Activated naive CD4-positive, alpha-beta T cell (primary cell): Measurements from ENCODE around the gene TNS4.

Source experiments
- DNase-seq, 4 experiments: peaks; one replicate each; lab custom pipeline; 2025; lab: John Stamatoyannopoulos, UW

TNS4 gene

GRCh38 chr17:40536295-40537171 is 35.1 kb upstream of the TNS4 start:
- DNase-seq, result no peak

GRCh38 chr17:40535924-40536294 is 34.5 kb upstream of the TNS4 start:
- DNase-seq, result no peak

GRCh38 chr17:40535438-40535837 is 34.0 kb upstream of the TNS4 start:
- DNase-seq, result no peak

DNA sequence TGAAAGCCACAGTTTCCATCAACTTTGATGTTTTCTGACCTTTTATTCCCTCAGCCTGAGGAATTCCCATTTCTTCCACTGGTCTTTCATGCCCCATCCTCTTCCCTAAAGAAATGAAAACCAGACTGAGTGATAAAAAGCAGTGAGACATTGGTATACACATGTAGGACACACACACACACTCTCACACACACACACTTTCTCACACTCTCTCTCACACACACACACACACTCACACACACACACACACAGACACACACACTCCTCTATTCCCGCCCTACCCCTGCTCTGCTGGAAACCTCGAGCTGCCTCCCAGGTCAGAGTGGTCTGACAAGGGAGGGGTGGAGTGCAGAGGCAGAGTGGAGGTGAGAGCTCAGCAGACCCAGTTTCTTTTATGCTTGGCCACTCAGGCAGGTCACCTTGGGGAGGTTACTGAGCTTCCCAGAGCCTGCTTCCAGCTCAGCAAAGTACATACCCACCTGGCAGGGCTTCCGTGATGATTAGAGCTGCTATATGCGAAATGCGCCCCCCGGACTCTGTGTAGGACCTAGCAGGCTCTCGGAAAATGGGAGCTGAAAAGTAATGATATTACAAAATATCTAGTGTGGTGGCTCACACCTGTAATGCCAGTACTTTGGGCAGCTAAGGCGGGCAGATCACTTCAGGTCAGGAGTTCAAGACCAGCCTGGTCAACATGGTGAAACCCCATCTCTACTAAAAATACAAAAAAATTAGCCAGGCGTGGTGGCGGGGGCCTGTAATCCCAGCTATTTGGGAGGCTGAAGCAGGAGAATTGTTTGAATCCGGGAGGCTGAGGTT is 33.2 kb upstream of the TNS4 start:
- DNase-seq, result no peak

DNA sequence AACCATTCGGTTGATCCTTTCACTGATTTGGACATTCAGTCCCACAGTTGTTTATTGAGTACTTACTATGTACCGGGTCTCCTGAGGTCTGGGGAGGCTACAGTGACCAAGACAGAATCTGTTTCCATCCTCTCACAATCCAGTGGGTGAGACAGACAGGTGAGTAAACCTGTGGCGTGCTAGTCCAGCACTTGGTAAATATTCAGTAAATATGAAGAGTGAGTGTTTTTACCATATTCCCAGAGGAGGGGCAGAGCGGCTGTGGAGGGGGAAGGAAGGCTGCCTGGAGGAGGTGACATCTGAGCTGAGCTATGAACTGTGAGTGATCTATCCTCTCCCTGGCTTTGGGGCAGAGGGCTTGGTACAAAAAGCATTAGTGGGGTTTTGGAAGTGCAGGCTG is 32.5 kb upstream of the TNS4 start:
- DNase-seq, result no peak

DNA sequence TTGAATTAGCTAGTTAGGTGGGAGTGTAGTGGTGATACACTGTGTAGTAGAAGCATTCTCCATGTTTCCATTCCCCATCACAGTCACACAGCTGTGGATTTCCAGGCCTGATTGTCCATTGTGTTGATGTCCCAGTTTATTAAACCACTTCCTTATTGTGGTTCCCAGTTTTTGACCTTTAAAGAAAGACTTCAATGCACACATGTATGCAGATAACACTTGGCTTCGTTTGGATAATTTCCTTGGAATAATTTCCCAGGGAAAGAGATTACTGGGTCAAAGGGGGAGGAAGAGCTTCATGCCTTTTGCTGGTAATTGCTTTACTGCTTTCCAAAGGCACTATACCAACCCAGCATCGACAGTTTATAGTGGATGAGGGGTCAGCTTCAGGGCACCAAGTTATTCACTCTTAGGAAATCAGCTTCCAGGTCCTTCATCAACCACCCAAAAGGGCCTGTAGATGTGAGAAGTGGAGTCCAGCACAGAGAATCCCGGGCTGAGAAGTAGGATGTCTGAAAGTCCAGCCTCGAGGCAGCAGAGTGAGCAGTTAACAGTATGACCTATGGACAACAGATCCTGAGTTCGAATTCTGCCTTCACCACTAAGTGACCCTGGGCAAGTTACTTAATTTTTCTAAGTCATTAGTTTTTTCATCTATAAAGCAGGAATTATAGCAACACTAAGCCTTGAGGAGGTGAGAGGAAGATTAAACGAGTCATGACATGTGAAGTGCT is 31.3 kb upstream of the TNS4 start:
- no peak for DNase-seq

DNA sequence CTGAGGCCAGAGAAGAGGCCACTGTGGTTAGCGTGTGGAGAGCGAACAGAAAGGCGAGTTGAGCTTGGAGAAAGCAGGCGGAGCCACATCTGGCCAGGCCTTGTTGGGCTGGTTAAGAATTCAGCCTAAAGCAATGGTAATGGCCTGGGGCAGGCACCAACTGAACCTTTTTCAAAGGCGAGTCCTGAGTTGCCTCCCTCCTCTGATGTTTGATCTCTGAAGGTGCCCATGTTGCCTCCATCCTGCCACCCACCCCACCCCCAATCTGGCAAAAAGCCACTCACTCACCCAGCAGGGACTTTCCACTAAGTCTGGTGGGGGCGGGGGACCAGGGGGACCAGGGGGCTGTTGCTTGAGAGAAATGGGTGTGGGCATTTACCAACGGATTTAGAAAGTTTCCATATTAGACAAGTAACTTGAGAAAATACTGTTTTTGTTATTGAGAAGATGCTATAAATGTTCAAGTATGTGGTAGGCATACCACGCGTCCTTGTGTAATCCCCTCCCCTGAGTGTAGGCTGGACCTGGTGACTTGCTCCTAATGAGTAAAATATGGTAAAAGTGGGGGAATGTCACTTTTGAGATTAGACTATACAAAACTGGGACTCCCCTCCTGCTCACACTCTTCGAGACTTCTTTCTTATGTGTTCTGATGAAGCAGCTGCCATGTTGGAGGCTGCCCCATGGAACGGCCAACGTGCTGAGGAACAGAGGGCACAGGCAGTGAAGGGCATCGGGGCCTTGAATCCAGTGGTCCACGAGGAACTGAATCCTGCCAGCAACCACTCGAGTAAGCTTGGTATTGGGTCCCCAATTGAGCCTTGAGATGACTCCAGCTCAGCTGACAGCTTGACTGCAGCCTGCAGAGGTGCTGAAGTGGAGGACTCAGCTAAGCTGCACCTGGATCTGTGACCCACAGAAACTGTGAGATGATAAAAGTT is 29.9 kb upstream of the TNS4 start:
- peak in 3 of 4 experiments; percentile 23 to 54 (median 45) for DNase-seq

- DNase-seq, result no peak
Observed at GRCh38 chr17:40530531-40530994, 29.1 kb upstream of the TNS4 start.

DNA sequence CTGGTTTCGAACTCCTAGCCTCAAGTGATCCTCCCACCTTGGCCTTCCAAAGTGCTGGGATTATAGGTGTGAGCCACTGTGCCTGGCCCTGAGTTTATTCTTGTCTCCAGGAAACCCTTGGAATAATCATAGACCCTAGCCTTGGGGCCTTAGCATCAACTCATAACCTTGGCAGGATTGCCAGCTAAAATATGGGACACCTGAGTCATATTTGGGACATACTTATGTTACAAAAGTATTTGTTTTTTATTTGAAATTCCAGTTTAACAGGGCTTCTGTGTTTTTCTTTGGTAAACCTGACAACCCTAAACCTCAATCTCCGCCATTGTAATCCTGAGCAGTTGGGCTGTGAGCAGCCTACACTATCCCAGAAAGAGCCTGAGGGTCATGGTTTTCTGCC is 28.6 kb upstream of the TNS4 start:
- no peak for DNase-seq

- DNase-seq, result no peak
Observed at GRCh38 chr17:40528692-40529417, 27.4 kb upstream of the TNS4 start.

DNA sequence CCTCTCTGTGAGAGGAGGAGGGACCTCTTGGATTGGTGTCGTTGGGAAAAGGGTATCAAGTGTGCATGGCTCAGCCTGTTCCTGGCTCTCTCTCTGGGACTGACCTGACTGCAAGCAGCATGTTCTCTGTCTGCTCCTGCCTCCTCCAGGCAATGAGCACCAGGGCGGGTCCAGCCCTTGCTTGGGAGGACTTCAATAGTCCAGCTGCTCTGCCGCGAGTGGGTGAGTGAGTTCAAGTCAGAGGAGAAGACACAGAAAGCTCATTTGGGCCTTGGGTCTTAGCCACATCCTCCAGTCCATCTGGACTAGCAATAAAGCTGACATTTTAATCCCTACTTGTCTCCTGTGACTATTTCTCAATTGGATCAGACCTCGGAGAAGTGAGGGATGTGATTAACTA is 25.2 kb upstream of the TNS4 start:
- no peak for DNase-seq

GRCh38 chr17:40525294-40525693 is 23.9 kb upstream of the TNS4 start:
- DNase-seq, result no peak

DNA sequence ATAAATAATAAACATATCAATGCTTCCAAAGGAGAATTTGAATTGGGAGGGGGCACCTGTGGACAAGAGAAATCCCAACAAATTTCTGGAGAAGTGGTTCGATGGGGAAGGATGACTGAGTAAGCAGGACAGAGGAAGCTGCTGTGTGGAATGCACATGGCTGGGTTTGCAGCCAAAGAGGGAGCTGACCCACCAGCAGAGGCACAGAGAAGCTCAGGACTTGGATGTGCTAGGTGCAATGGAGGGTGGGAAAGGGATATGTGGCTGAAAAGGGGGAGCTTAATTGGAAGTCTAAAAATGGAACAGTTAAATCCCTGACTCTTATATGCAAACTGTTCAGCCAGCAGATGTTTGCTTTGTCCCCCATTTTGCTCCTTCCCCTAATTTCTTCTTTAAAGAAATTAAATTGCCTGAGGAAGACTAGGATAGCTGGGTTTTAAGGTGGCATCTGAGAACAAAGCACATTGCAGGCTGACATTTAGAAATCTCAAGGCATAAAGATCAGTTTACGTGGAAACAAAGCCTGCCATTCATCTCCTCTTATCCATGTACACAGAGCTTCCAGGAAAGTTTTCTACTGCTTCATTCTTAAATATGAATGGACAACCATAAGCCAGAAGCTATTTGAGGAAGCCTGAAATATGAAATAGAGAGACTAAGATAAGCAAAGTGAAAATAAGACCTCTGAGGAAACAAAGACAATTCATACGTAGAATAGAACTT is 23.0 kb upstream of the TNS4 start:
- DNase-seq, result no peak

- DNase-seq, result no peak
Observed at GRCh38 chr17:40522961-40523310, 21.5 kb upstream of the TNS4 start.

DNA sequence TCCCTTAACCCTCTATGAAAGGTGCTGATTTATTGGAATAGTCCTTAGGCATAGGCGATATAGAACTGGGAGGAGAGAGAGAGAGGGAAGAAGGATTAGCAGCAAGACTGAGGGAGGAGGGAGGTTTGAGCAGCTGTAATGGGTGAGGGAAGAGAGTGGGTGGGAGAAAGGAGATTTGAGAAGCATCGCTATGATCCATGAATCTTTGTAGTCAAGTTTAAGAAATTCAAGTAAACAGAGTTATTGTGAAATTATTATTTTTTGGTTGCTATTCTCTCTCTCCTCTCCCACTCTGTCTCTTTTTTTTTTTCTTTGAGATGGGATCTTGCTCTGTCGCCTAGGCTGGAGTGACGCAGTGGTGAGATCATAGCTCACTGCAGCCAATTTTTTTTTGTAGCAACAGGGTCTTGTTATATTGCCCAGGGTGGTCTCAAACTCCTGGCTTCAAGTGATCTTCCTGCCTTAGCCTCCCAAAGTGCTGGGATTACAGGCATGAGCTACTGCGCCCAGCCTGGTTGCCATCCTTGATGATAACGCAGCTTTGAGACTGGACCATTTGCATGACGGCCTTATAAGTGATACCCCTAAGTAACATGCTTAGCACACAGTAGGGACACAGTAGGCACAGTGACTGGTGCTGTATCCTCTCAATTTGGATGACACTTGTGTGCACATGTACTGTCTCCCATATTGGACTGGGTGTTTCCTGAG is 21.0 kb upstream of the TNS4 start:
- no peak for DNase-seq

DNA sequence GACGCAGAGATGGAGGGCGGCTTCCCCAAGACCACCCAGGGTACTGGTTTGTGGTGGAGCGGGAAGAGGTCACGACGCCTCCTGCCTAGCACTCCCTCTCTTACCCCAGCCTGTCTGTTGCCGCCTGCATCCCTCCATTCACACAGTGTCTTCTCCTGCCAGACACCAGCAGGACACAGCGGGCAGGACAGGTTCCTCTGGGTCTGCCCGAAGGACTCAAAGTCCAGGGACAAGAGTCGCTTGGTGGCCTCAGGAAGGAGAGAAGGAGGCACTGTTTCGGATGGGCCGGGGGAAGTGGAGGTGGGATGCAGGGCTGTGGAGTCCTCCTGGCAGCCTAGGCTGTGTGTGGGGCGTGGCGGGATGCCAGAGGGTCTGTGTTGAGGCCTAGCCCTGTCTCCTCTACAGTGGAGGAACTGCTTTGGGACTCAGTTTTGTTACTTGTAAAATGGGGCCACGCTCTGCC is 19.6 kb upstream of the TNS4 start:
- DNase-seq, result no peak

GRCh38 chr17:40519089-40519775 is 17.8 kb upstream of the TNS4 start:
- DNase-seq, result no peak

GRCh38 chr17:40518401-40519088 is 17.1 kb upstream of the TNS4 start:
- no peak for DNase-seq
